Caco-2 (cell line): ENCODE measurements around the gene NAT8L. TPM values are rescaled to one million over a fixed set of nuclear protein-coding genes. Genes with fewer than 3 reads are reported as not detected.

ENCODE experiments used
- BruUV-seq: library from RNA; stranded (reverse); fragments of 400-500 nt; replicated peaks from 2 replicates; lab custom pipeline; 2021; lab: Mats Ljungman, UMichigan
- CTCF ChIA-PET: fragments of 300-600 bp; sonication (Branson Sonifier 250); formaldehyde crosslinking; loops from one replicate; lab custom pipeline; 2022; ENCODE audit warnings: antibody characterized with exemption; lab: Charles Lee
- POLR2A ChIA-PET: fragments of 300-600 bp; sonication (Branson Sonifier 250); formaldehyde crosslinking; loops from one replicate; lab custom pipeline; 2022; ENCODE audit warnings: antibody characterized with exemption; lab: Charles Lee
- DNase-seq, 2 experiments: peaks; one replicate each; pipeline versions ENCODE4 v3.0.0 to v3.0.0-alpha.2; 2020 to 2022
- H3K27me3 ChIP-seq: replicated peaks from 2 replicates; pipeline ENCODE4 v1.6.0; 2011; ENCODE audit warnings: low read length; ENCODE audit not compliant: control insufficient read depth, insufficient read depth
- H3K36me3 ChIP-seq: 2 replicates; pipeline ENCODE4 v1.5.1; 2011; ENCODE audit warnings: low read length; ENCODE audit not compliant: control insufficient read depth, insufficient read depth
- H3K4me1 ChIP-seq: fragments of 250-450 bp; sonication (Bioruptor Pico); 2 replicates; pipeline ENCODE4 v1.5.1; 2020; ENCODE audit warnings: mild to moderate bottlenecking
- H3K4me3 ChIP-seq: 2 replicates; pipeline ENCODE4 v1.5.1; 2011; ENCODE audit warnings: low read depth, mild to moderate bottlenecking, control low read depth, low read length
- H3K9me3 ChIP-seq: fragments of 250-450 bp; sonication (Bioruptor Pico); 2 replicates; pipeline ENCODE4 v1.5.1; 2020; ENCODE audit warnings: mild to moderate bottlenecking, moderate library complexity
- H3K27ac Mint-ChIP-seq: one replicate; pipeline ENCODE4 v1.8.0; 2022; ENCODE audit warnings: mixed read lengths; ENCODE audit not compliant: unreplicated experiment
- H3K27me3 Mint-ChIP-seq: one replicate; pipeline ENCODE4 v1.8.0; 2022; ENCODE audit warnings: mixed read lengths; ENCODE audit not compliant: insufficient read depth, unreplicated experiment
- H3K36me3 Mint-ChIP-seq: one replicate; pipeline ENCODE4 v1.8.0; 2022; ENCODE audit warnings: mild to moderate bottlenecking, mixed read lengths; ENCODE audit not compliant: insufficient read depth, unreplicated experiment
- H3K4me1 Mint-ChIP-seq: one replicate; pipeline ENCODE4 v1.8.0; 2022; ENCODE audit warnings: low read depth, mixed read lengths; ENCODE audit not compliant: unreplicated experiment
- H3K4me3 Mint-ChIP-seq: one replicate; pipeline ENCODE4 v1.8.0; 2022; ENCODE audit warnings: mild to moderate bottlenecking, moderate library complexity, mixed read lengths; ENCODE audit not compliant: unreplicated experiment
- H3K9me3 Mint-ChIP-seq: one replicate; pipeline ENCODE4 v1.8.0; 2022; ENCODE audit warnings: mixed read lengths; ENCODE audit not compliant: unreplicated experiment
- intact Hi-C: fragments of 100-400 bp; cut with micrococcal nuclease; formaldehyde crosslinking; loops from one replicate; pipeline ENCODE4 v1.10.0; 2022; ENCODE audit not compliant: unreplicated experiment
- total RNA-seq: library from RNA; stranded (reverse); gene quantifications from 2 replicates; pipeline ENCODE4 v1.2.3, GENCODE V29; 2022
- TF ChIP-seq, protein P1 (sequence below), 2 experiments: fragments of 200-600 bp in 1 of 2; IDR thresholded peaks; 1 replicate in 1 of 2; 2 replicates in 1 of 2; pipeline versions ENCODE4 v1.5.1 to v1.8.0; 2011 to 2022; ENCODE audit warnings: antibody characterized with exemption in 1 of 2, control low read depth in 1 of 2, inconsistent platforms in 1 of 2, low read depth in 1 of 2, low read length in 1 of 2, mild to moderate bottlenecking in 1 of 2, moderate library complexity in 1 of 2; ENCODE audit not compliant: insufficient read depth in 1 of 2, severe bottlenecking in 1 of 2, unreplicated experiment in 1 of 2

Gene NAT8L
- total RNA-seq, 1 experiment from 2014 or later, result 6.2 TPM

DNA sequence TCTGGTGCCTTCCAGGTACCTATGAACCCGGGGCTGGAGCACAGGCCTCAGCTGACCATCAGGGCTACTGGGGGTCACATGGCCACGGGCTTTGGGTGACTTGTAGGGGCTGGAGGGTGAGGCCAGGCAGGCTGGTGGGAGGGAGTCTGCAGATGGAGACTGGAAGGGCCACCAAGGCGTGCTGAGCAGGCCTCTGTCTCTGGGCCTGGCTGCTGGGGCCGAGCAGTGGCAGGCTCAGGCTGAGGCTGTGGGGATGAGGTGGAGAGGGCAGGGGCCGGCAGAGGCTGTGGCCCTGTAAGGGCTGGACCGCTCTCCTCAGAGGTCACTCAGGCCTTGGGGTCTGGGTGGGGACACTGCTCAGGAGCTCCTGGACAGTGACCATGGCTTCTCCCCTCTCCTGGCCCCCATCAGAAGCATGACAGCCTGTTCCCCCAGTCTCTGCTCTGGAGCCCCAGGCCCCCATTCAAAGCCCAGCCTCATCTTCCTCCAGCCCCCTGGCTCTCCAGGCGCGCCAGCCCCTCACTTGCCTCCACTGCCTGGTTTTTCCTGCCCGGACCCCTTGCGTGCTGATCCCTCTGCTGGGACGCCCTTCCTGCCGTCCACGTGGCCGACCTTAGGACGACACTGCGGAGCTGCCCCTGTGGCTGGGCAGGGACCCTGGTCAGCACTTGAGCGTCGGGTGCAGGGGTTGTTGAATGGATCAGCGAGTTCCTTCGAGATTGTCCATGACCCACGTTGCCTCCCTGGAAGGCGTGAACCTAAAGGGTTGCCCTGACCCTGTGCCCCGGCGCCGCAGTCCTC is 11.1 kb upstream of the NAT8L start:
- BruUV-seq, result no TSS peak
- Mint-ChIP-seq H3K36me3 (peaks cover 6% of the 10 kb centered on the region), H3K9me3 (no peaks in the 10 kb centered on the region), H3K27ac (no peak overlapping the region), H3K4me1 (no peaks in the 10 kb centered on the region), H3K4me3 (no peak overlapping the region), H3K27me3 (peaks cover 3% of the 10 kb centered on the region)
- TF ChIP-seq, protein P1, sequence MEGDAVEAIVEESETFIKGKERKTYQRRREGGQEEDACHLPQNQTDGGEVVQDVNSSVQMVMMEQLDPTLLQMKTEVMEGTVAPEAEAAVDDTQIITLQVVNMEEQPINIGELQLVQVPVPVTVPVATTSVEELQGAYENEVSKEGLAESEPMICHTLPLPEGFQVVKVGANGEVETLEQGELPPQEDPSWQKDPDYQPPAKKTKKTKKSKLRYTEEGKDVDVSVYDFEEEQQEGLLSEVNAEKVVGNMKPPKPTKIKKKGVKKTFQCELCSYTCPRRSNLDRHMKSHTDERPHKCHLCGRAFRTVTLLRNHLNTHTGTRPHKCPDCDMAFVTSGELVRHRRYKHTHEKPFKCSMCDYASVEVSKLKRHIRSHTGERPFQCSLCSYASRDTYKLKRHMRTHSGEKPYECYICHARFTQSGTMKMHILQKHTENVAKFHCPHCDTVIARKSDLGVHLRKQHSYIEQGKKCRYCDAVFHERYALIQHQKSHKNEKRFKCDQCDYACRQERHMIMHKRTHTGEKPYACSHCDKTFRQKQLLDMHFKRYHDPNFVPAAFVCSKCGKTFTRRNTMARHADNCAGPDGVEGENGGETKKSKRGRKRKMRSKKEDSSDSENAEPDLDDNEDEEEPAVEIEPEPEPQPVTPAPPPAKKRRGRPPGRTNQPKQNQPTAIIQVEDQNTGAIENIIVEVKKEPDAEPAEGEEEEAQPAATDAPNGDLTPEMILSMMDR (IDR thresholded peaks at IDR 0.05; ENCODE audit: insufficient read depth in 1 of 2, low read depth in 1 of 2, low read length in 1 of 2, severe bottlenecking in 1 of 2, unreplicated experiment in 1 of 2), result no peak
- CTCF ChIA-PET, result no interaction called here
- Histone ChIP-seq H3K4me3 (no peak overlapping the region), H3K9me3 (no peaks in the 10 kb centered on the region), H3K27me3 (no peaks in the 10 kb centered on the region), H3K4me1 (peaks cover 1% of the 10 kb centered on the region; the same call in 1 of the 2 replicates), H3K36me3 (no peaks in the 10 kb centered on the region)
- intact Hi-C loops, result loop anchor here (5.0 kb wide), 1 partner anchor 139 kb away; no protein-coding TSS in a partner anchor
- POLR2A ChIA-PET, result no interaction called here
- DNase-seq, result no peak

DNA sequence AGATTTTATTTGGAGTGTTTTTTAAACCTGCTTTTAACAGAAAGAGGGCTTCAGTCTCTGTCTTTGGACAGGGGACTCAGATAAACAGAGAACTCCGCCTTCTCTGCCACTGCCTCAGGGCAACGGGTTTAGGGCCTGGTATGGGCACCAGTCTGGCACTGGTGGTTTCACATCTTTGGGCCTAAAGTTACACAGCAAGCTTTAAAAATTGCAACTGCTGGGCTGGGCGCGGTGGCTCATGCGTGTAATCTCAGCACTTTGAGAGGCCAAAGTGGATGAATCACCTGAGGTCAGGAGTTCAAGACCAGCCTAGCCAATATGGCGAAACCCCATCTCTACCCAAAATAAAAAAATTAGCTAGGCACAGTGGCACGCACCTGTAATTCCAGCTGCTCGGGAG is 10.3 kb upstream of the NAT8L start:
- Histone ChIP-seq H3K4me3 (no peak overlapping the region), H3K4me1 (no peaks in the 10 kb centered on the region), H3K27me3 (no peaks in the 10 kb centered on the region), H3K36me3 (no peaks in the 10 kb centered on the region), H3K9me3 (no peaks in the 10 kb centered on the region)
- intact Hi-C loops, result loop anchor here (5.0 kb wide), 1 partner anchor 138 kb away; no protein-coding TSS in a partner anchor
- H3K9me3 Mint-ChIP-seq, result no peaks in the 10 kb centered on the region
- TF ChIP-seq, protein P1 (IDR thresholded peaks at IDR 0.05; ENCODE audit: insufficient read depth in 1 of 2, low read depth in 1 of 2, low read length in 1 of 2, severe bottlenecking in 1 of 2, unreplicated experiment in 1 of 2), result no peak
- H3K27ac Mint-ChIP-seq, result no peak overlapping the region
- H3K36me3 Mint-ChIP-seq, result peaks cover 6% of the 10 kb centered on the region
- H3K4me3 Mint-ChIP-seq, result no peak overlapping the region
- no peak for DNase-seq
- peaks cover 3% of the 10 kb centered on the region for H3K27me3 Mint-ChIP-seq
- no TSS peak for BruUV-seq
- CTCF ChIA-PET, result no interaction called here
- no peaks in the 10 kb centered on the region for H3K4me1 Mint-ChIP-seq
- POLR2A ChIA-PET, result no interaction called here

DNA sequence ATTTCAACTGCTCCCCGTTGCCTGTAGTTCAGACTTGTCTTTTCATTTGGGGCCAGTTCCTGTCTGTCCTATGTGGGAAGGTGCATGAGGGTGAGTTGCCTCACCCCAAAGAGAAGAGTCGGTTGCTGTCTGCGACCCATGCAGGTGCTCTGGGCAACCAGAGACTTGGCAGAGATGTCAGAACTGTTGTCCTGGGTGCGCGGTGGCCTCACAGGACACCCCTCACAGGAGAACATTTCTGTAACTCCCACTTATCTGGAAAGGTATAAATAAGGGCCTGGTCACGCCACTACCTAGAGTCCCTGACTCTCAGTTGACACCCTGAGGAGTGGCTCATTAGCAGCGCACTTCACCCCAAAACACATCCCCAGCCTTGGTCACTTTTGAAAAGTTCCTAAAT is 9.7 kb upstream of the NAT8L start:
- Histone ChIP-seq H3K4me1 (no peaks in the 10 kb centered on the region), H3K9me3 (no peaks in the 10 kb centered on the region), H3K36me3 (no peaks in the 10 kb centered on the region), H3K4me3 (no peak overlapping the region), H3K27me3 (no peaks in the 10 kb centered on the region)
- ChIA-PET POLR2A (interaction anchor here (0.6 to 0.7 kb wide), 2 partner anchors 13 to 42 kb away, joined by 3 read pairs; no protein-coding TSS in a partner anchor), CTCF (no interaction called here)
- no TSS peak for BruUV-seq
- TF ChIP-seq, protein P1 (IDR thresholded peaks at IDR 0.05; ENCODE audit: insufficient read depth in 1 of 2, low read depth in 1 of 2, low read length in 1 of 2, severe bottlenecking in 1 of 2, unreplicated experiment in 1 of 2), result no peak
- no peak overlapping the region for H3K4me3 Mint-ChIP-seq
- intact Hi-C loops, result loop anchor here (5.0 kb wide), 1 partner anchor 138 kb away; no protein-coding TSS in a partner anchor
- no peaks in the 10 kb centered on the region for H3K4me1 Mint-ChIP-seq
- peaks cover 3% of the 10 kb centered on the region for H3K27me3 Mint-ChIP-seq
- no peak for DNase-seq
- H3K27ac Mint-ChIP-seq, result no peak overlapping the region
- H3K9me3 Mint-ChIP-seq, result no peaks in the 10 kb centered on the region
- H3K36me3 Mint-ChIP-seq, result peaks cover 6% of the 10 kb centered on the region
